OCI-LY1 (cell line): ENCODE data around the gene MTO1.

Experiments
- H2AFZ ChIP-seq: fragments of 200-600 bp; sonication (generic), shearing (Covaris generic); 2 replicates; pipeline ENCODE4 v1.6.0; 2014; ENCODE audit warnings: antibody characterized with exemption, mild to moderate bottlenecking, low read length
- H3F3A ChIP-seq: fragments of 200-600 bp; sonication (generic), shearing (Covaris generic); 2 replicates; pipeline ENCODE4 v1.6.0; 2014; ENCODE audit warnings: mild to moderate bottlenecking, antibody characterized with exemption, low read length, moderate library complexity; ENCODE audit not compliant: insufficient read depth
- H3K27ac ChIP-seq: fragments of 200-600 bp; sonication (generic); 2 replicates; pipeline ENCODE4 v1.5.1; 2014; ENCODE audit warnings: low read length, mixed run types, mild to moderate bottlenecking, low read depth; ENCODE audit not compliant: poor library complexity, severe bottlenecking
- H3K27me3 ChIP-seq: fragments of 200-600 bp; sonication (generic); 2 replicates; pipeline ENCODE4 v1.6.0; 2014; ENCODE audit warnings: antibody characterized with exemption, mild to moderate bottlenecking, low read length, moderate library complexity; ENCODE audit not compliant: insufficient read depth
- H3K36me3 ChIP-seq: fragments of 200-600 bp; sonication (generic); 2 replicates; pipeline ENCODE4 v1.6.1; 2014; ENCODE audit warnings: mild to moderate bottlenecking, antibody characterized with exemption, low read length, moderate library complexity, mixed read lengths; ENCODE audit not compliant: insufficient read depth
- H3K4me1 ChIP-seq: fragments of 200-600 bp; sonication (generic); 2 replicates; pipeline ENCODE4 v1.5.1; 2014; ENCODE audit warnings: mild to moderate bottlenecking, low read length, moderate library complexity; ENCODE audit not compliant: insufficient read depth, severe bottlenecking
- H3K4me2 ChIP-seq: fragments of 200-600 bp; sonication (generic), shearing (Covaris generic); 2 replicates; pipeline ENCODE4 v1.6.1; 2014; ENCODE audit warnings: low read length
- H3K4me3 ChIP-seq: fragments of 200-600 bp; sonication (generic); 2 replicates; pipeline ENCODE4 v1.5.1; 2014; ENCODE audit warnings: low read length, low read depth, mild to moderate bottlenecking, mixed read lengths; ENCODE audit not compliant: poor library complexity, severe bottlenecking
- H3K79me2 ChIP-seq: fragments of 200-600 bp; shearing (Covaris generic); 2 replicates; pipeline ENCODE4 v1.6.1; 2016; ENCODE audit warnings: mixed run types, low read length, mixed read lengths; ENCODE audit not compliant: insufficient read depth
- H3K9ac ChIP-seq: fragments of 200-600 bp; sonication (generic), shearing (Covaris generic); 2 replicates; pipeline ENCODE4 v1.6.1; 2014; ENCODE audit warnings: mild to moderate bottlenecking, low read length, mixed read lengths
- H3K9me2 ChIP-seq: fragments of 200-600 bp; sonication (generic), shearing (Covaris generic); 2 replicates; pipeline ENCODE4 v1.6.1; 2014; ENCODE audit warnings: low read depth, mild to moderate bottlenecking, low read length, mixed read lengths
- H3K9me3 ChIP-seq: fragments of 200-600 bp; shearing (Covaris generic); 2 replicates; pipeline ENCODE4 v1.6.1; 2014; ENCODE audit warnings: low read length, mixed read lengths
- H4K20me1 ChIP-seq: fragments of 200-600 bp; sonication (generic), shearing (Covaris generic); 2 replicates; pipeline ENCODE4 v1.6.0; 2016; ENCODE audit warnings: mild to moderate bottlenecking, low read length; ENCODE audit not compliant: insufficient read depth
- EZH2 ChIP-seq: fragments of 200-600 bp; sonication (generic), shearing (Covaris generic); IDR thresholded peaks from 2 replicates; pipeline ENCODE4 v1.8.0; 2017; ENCODE audit warnings: borderline replicate concordance, mixed run types, mild to moderate bottlenecking, antibody characterized with exemption, low read length, moderate library complexity, mixed read lengths
- TF ChIP-seq, protein P1 (sequence below): fragments of 200-600 bp; sonication (generic), shearing (Covaris generic); IDR thresholded peaks from 2 replicates; pipeline ENCODE4 v1.5.1; 2017; ENCODE audit warnings: mild to moderate bottlenecking, antibody characterized with exemption, low read length, moderate library complexity, mixed read lengths

Gene MTO1

DNA sequence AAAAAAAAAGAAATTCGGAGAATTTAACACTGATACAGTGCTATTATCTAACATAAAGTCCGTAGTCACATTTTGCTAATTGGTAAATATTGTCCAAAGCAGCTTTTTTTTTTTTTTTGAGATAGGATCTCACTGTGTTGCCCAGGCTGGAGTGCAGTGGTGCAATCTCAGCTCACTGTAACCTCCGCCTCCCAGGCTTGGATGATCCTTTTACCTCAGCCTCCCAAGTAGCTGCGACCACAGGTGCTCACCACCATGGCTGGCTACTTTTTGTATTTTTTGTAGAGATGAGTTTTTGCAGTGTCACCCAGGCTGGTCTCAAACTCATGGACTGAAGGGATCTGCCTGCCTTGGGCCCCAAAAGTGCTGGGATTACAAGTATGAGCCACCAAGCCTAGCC, 15.9 kb downstream of the MTO1 start:
- TF ChIP-seq, protein P1, sequence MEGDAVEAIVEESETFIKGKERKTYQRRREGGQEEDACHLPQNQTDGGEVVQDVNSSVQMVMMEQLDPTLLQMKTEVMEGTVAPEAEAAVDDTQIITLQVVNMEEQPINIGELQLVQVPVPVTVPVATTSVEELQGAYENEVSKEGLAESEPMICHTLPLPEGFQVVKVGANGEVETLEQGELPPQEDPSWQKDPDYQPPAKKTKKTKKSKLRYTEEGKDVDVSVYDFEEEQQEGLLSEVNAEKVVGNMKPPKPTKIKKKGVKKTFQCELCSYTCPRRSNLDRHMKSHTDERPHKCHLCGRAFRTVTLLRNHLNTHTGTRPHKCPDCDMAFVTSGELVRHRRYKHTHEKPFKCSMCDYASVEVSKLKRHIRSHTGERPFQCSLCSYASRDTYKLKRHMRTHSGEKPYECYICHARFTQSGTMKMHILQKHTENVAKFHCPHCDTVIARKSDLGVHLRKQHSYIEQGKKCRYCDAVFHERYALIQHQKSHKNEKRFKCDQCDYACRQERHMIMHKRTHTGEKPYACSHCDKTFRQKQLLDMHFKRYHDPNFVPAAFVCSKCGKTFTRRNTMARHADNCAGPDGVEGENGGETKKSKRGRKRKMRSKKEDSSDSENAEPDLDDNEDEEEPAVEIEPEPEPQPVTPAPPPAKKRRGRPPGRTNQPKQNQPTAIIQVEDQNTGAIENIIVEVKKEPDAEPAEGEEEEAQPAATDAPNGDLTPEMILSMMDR: no peak
- TF ChIP-seq EZH2: no peak
- no peak overlapping the region for H3K4me2 ChIP-seq
- H4K20me1 ChIP-seq: no peaks in the 10 kb centered on the region
- no peak overlapping the region for H3K9ac ChIP-seq
- no peaks in the 10 kb centered on the region for H3K79me2 ChIP-seq
- H3K9me3 ChIP-seq: no peaks in the 10 kb centered on the region
- no peaks in the 10 kb centered on the region for H3K4me1 ChIP-seq
- no peaks in the 10 kb centered on the region for H3K27me3 ChIP-seq
- no peak overlapping the region for H3K4me3 ChIP-seq
- no peak overlapping the region for H3K27ac ChIP-seq
- H3K9me2 ChIP-seq: no peaks in the 10 kb centered on the region
- no peak overlapping the region for H2AFZ ChIP-seq
- H3F3A ChIP-seq: no peaks in the 10 kb centered on the region
- H3K36me3 ChIP-seq: peaks cover 89% of the 10 kb centered on the region

DNA sequence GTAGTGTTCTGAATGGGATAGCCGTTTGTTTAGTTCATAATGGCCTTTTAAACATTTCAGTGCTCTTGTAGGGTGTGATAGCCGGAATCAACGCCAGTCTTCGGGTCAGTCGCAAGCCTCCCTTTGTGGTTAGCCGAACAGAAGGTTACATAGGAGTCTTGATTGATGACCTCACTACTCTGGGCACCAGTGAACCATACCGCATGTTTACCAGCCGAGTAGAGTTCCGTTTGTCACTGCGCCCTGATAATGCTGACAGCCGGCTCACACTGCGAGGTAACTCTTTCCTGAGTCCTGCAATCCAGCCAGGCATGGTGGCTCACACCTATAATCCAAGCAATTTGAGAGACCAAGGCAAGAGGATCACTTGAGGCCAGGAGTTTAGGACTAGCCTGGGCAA, 20.4 kb downstream of the MTO1 start:
- Histone ChIP-seq H3F3A (no peaks in the 10 kb centered on the region), H3K27ac (no peak overlapping the region), H3K9ac (no peak overlapping the region), H3K36me3 (peaks cover 86% of the 10 kb centered on the region), H3K9me3 (no peaks in the 10 kb centered on the region), H3K79me2 (no peaks in the 10 kb centered on the region), H3K4me3 (no peak overlapping the region), H3K27me3 (no peaks in the 10 kb centered on the region), H3K4me1 (no peaks in the 10 kb centered on the region), H3K4me2 (no peak overlapping the region), H3K9me2 (no peaks in the 10 kb centered on the region), H2AFZ (no peak overlapping the region), H4K20me1 (no peaks in the 10 kb centered on the region)
- TF ChIP-seq EZH2: no peak
- TF ChIP-seq, protein P1: no peak

DNA sequence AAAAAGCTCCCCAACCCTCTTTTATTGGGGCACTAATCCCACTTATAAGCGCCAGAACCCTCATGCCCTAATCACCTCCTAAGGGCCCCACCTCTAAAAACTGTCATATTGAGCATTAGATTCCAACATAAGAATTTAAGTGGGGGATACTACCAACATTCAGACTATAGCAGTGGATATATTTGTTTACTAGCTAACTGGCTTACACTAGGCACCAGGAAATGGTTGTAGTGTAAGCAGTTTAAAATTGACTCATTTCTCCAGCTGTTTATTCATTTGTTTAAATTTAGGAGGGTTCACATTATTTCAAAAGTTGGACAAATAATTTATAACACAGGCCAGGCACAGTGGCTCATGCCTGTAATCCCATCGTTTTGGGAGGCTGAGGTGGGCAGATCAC, 22.9 kb downstream of the MTO1 start:
- Histone ChIP-seq H3K9ac (no peak overlapping the region), H3F3A (no peaks in the 10 kb centered on the region), H3K79me2 (0 out of 2 replicates have a peak, but pooled peaks cover 2% of the 10 kb centered on the region), H3K9me3 (peaks cover 3% of the 10 kb centered on the region; the same call in 1 of the 2 replicates), H3K4me2 (no peak overlapping the region), H3K9me2 (no peaks in the 10 kb centered on the region), H3K27me3 (no peaks in the 10 kb centered on the region), H3K27ac (no peak overlapping the region), H3K36me3 (peaks cover 93% of the 10 kb centered on the region), H3K4me3 (no peak overlapping the region), H3K4me1 (no peaks in the 10 kb centered on the region), H2AFZ (no peak overlapping the region), H4K20me1 (no peaks in the 10 kb centered on the region)
- TF ChIP-seq, protein P1: no peak
- TF ChIP-seq EZH2: no peak
